Sigmoid colon (tissue), 7 donors: ENCODE measurements around the gene SEMA3B. TPM values are rescaled to one million over a fixed set of nuclear protein-coding genes. Genes with fewer than 3 reads are reported as not detected.
"Not testable (repeated sequence)": the region's sequence is repeated elsewhere in the genome, so short reads cannot be mapped to it uniquely, and the experiment has no call there.

ENCODE experiments used
- DNase-seq: peaks from one replicate; pipeline ENCODE4 v3.0.0-alpha.2; 2019
- H3K27ac ChIP-seq, 4 donors: fragments of 200-600 bp; sonication (generic); one replicate each; pipeline ENCODE4 v1.5.1; 2016 to 2019; ENCODE audit warnings: mild to moderate bottlenecking in 1 of 4
- H3K27me3 ChIP-seq, 3 donors: fragments of 200-600 bp; sonication (generic); one replicate each; pipeline ENCODE4 v1.5.1; 2019; ENCODE audit warnings: mild to moderate bottlenecking in 1 of 3
- H3K36me3 ChIP-seq, 4 donors: fragments of 200-600 bp; sonication (generic); one replicate each; pipeline ENCODE4 v1.5.1; 2016 to 2019
- H3K4me1 ChIP-seq, 4 donors: fragments of 200-600 bp; sonication (generic); one replicate each; pipeline ENCODE4 v1.5.1; 2017 to 2019
- H3K4me3 ChIP-seq, 4 donors: fragments of 200-600 bp; sonication (generic); one replicate each; pipeline ENCODE4 v1.5.1; 2017 to 2019; ENCODE audit warnings: mild to moderate bottlenecking in 2 of 4, moderate library complexity in 1 of 4
- H3K9me3 ChIP-seq, 4 donors: fragments of 200-600 bp in 3 of 4; sonication (generic) in 3 of 4; one replicate each; pipeline versions ENCODE4 v1.5.1 to v1.6.1; 2013 to 2019
- EP300 ChIP-seq, 4 donors: sonication (generic); formaldehyde crosslinking; IDR thresholded peaks; one replicate each; pipeline ENCODE4 v1.6.1; 2017; ENCODE audit warnings: antibody characterized with exemption in 4 of 4
- POLR2A ChIP-seq, 2 donors: fragments of 450-650 bp; IDR thresholded peaks; one replicate each; pipeline ENCODE4 v1.6.1; 2016; ENCODE audit warnings: antibody characterized with exemption in 2 of 2, mild to moderate bottlenecking in 2 of 2, moderate library complexity in 2 of 2
- POLR2AphosphoS5 ChIP-seq, 4 donors: sonication (generic); formaldehyde crosslinking; IDR thresholded peaks; one replicate each; pipeline ENCODE4 v1.6.1; 2017; ENCODE audit warnings: antibody characterized with exemption in 4 of 4
- WGBS, 2 donors: extraction: QIAGEN DNeasy Blood & Tissue Kit; methylation state at CpG; one replicate each; pipeline ENCODE4 v1.1.7; 2013; 5-methylcytosine and 5-hydroxymethylcytosine counted together
- intact Hi-C: fragments of 100-400 bp; cut with DNase I; formaldehyde crosslinking; loops from one replicate; pipeline ENCODE4 v1.15.1; 2023
- polyA plus RNA-seq, 3 donors: library from polyadenylated mRNA; stranded (reverse); fragments of 200-250 nt; gene quantifications; one replicate each; pipeline ENCODE4 v1.2.3, GENCODE V29; 2013
- total RNA-seq, 4 donors: library from RNA; depleted of rRNA; stranded (reverse); fragments of >200 nt; gene quantifications; one replicate each; pipeline ENCODE4 v1.1.0, GENCODE V29; 2016
- TF ChIP-seq, protein P1 (sequence below), 4 experiments: fragments of 450-650 bp in 3 of 4; fragments of 200-600 bp in 1 of 4; IDR thresholded peaks; one replicate each; pipeline ENCODE4 v1.5.1; 2016 to 2019; ENCODE audit warnings: antibody characterized with exemption in 4 of 4, mild to moderate bottlenecking in 3 of 4, moderate library complexity in 2 of 4
- donor health status: healthy with polysubstance abuse.
- donor health status: Bipolar disorder and iron deficiency.
- donor health status: healthy.

Gene SEMA3B
- total and polyA plus RNA-seq, 7 donors = 7.9 to 54.6 (median 24.6) TPM

DNA sequence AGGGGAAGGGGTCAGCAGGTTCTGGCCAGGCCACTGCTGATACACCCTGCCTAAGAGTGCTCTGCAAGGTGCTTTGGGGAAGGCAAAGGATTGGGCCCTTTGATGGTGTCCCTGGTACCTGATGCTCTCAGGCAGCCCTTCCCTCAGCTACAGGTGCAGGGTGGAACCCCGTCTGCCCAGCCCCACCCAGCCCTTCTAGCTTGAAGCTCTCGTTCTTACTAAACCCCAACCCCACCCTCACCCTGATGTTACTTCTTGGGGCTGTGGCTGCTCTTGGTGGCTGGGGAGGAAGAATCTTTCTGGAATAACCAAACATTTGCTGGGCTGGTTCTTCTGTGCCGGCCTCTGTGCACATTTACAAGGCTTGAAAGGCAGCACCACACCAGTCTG, 26.6 kb upstream of the SEMA3B start:
- Histone ChIP-seq H3K36me3 (no peaks in the 10 kb centered on the region), H3K4me3 (no peak overlapping the region), H3K27ac (peak overlapping the region; percentile 87 to 94 (median 90)), H3K9me3 (no peaks in the 10 kb centered on the region), H3K4me1 (peaks cover 0 to 98% (median 91%) of the 10 kb centered on the region in 4 donors), H3K27me3 (no peaks in the 10 kb centered on the region)
- intact Hi-C loops = no loop called here
- 16 to 22% methylated on average over 3 of the region's 3 CpGs for WGBS, 2 donors
- no peak for DNase-seq
- TF ChIP-seq, protein P1, sequence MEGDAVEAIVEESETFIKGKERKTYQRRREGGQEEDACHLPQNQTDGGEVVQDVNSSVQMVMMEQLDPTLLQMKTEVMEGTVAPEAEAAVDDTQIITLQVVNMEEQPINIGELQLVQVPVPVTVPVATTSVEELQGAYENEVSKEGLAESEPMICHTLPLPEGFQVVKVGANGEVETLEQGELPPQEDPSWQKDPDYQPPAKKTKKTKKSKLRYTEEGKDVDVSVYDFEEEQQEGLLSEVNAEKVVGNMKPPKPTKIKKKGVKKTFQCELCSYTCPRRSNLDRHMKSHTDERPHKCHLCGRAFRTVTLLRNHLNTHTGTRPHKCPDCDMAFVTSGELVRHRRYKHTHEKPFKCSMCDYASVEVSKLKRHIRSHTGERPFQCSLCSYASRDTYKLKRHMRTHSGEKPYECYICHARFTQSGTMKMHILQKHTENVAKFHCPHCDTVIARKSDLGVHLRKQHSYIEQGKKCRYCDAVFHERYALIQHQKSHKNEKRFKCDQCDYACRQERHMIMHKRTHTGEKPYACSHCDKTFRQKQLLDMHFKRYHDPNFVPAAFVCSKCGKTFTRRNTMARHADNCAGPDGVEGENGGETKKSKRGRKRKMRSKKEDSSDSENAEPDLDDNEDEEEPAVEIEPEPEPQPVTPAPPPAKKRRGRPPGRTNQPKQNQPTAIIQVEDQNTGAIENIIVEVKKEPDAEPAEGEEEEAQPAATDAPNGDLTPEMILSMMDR (IDR thresholded peaks at IDR 0.05) = no peak
- TF ChIP-seq EP300 (IDR thresholded peaks at IDR 0.05) (no peak), POLR2A (IDR thresholded peaks at IDR 0.05) (no peak), POLR2AphosphoS5 (IDR thresholded peaks at IDR 0.05) (no peak)

DNA sequence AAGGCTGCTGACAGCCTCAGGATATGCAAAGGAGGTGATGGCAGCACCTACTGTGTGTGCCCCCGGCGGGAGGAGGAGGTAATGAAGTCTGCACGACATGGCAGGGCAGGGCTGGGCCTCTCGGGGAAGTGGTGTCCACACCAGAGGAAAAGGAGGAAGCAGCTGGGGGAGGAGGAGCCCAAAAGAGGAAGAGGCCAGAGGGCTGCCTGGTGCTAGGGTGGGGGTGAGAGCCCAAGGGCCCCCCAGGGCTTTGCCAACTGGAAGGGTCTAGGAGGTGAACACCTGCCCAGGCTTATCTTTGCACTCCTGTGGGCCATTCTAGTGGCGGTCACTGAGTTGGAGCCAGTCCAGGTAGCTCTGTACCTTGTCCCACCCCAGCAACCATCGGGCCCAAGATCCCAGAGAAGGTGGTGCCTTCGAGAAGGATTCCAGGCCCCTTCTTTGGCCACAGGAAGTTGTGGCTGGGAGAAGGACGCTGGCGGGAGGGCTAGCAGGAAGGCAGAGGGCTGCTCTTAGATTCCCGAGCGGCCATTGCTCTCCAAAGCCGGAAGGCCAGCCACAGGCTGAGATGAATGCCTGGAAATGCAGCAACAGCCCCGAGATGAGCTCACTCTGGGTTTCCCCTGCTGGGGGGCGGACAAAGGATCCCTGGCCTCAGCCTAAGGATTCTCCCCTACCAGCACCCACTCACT, 25.9 kb upstream of the SEMA3B start:
- WGBS, 2 donors = 35 to 57% methylated on average over 14 of the region's 14 CpGs
- TF ChIP-seq POLR2AphosphoS5 (IDR thresholded peaks at IDR 0.05) (no peak), EP300 (IDR thresholded peaks at IDR 0.05) (no peak), POLR2A (IDR thresholded peaks at IDR 0.05) (no peak)
- TF ChIP-seq, protein P1 (IDR thresholded peaks at IDR 0.05) = no peak
- Histone ChIP-seq H3K27me3 (no peaks in the 10 kb centered on the region), H3K4me1 (peaks cover 0 to 99% (median 96%) of the 10 kb centered on the region in 4 donors), H3K9me3 (no peaks in the 10 kb centered on the region), H3K4me3 (no peak overlapping the region), H3K27ac (peak overlapping the region; percentile 87 to 94 (median 90)), H3K36me3 (no peaks in the 10 kb centered on the region)
- DNase-seq = peak; percentile 84
- intact Hi-C loops = no loop called here

DNA sequence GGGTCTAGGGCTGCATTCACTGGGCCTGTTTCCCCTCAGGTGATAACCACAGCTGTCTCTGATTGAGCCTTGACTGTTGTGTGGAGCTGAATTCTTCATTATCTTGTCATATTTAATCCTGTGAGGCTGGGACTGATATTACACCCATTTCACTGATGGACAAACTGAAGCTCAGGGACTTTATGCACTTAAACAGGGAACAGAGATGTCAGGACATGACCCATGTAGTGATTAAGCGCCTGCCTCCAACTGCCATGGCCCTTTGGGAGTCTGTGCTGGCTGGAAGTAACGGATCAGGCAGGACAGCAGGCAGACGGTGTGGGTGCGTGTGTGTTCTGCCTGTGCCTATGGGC, 25.4 kb upstream of the SEMA3B start:
- no peaks in the 10 kb centered on the region for H3K36me3 ChIP-seq
- no peaks in the 10 kb centered on the region for H3K9me3 ChIP-seq
- intact Hi-C loops = no loop called here
- peak overlapping the region; percentile 87 to 94 (median 90) for H3K27ac ChIP-seq
- H3K4me1 ChIP-seq = peaks cover 0 to 99% (median 95%) of the 10 kb centered on the region in 4 donors
- WGBS, 2 donors = 88 to 95% methylated on average over 4 of the region's 4 CpGs
- no peak overlapping the region for H3K4me3 ChIP-seq
- DNase-seq = no peak
- no peaks in the 10 kb centered on the region for H3K27me3 ChIP-seq
- TF ChIP-seq POLR2AphosphoS5 (IDR thresholded peaks at IDR 0.05) = no peak

DNA sequence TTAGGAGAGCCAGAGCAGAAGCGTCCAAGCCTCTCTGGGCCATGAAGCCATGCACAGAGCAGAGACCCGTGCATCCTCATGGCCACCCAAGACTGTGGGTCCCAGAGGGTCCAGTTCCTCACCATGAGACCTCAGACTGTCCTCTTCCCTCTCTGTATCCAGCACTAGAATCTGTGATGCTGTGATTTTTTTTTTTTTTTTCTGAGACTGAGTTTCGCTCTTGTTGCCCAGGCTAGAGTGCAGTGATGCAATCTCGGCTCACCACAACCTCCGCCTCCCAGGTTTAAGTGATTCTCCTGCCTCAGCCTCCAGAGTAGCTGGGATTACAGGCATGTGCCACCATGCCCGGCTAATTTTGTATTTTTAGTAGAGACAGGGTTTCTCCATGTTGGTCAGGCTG, 24.1 kb upstream of the SEMA3B start:
- DNase-seq, intact Hi-C loops, H3K27me3 ChIP-seq, H3K36me3 ChIP-seq, H3K9me3 ChIP-seq, H3K4me3 ChIP-seq: not testable (repeated sequence)
- 88 to 89% methylated on average over 6 of the region's 6 CpGs for WGBS, 2 donors
- Histone ChIP-seq H3K27ac (peak overlapping the region; percentile 76 to 91 (median 85)), H3K4me1 (peaks cover 0 to 99% (median 94%) of the 10 kb centered on the region in 4 donors)

DNA sequence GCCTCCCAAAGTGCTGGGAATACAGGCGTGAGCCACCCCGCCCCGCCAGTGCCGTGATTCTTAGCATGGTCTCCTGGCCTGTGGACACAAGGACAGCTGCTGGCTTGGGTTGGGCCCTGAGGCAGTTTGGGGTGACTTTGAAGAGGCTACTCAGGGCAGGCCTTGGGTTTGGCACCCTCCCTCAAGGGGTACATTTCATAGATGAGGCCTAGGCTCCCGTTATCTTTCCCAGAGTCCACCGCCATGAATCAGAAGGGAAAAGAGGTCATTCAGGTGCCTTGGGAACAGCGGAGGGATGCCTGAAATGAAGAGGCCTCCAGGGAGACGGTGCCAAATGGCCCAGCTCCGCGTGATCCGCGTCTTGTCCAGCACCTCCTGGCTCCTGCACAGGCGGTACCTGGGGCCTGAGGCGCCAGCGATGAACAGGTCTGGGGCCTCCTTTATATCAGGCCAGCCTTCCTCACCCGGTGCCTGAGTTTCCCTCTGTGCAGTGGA, 23.6 kb upstream of the SEMA3B start:
- intact Hi-C loops = no loop called here
- TF ChIP-seq POLR2A (IDR thresholded peaks at IDR 0.05) (no peak), POLR2AphosphoS5 (IDR thresholded peaks at IDR 0.05) (no peak), EP300 (IDR thresholded peaks at IDR 0.05) (no peak)
- TF ChIP-seq, protein P1 (IDR thresholded peaks at IDR 0.05) = no peak
- Histone ChIP-seq H3K27ac (peak overlapping the region; percentile 76 to 91 (median 85)), H3K9me3 (no peaks in the 10 kb centered on the region), H3K4me3 (peak overlapping the region in 2 of 4 donors; percentile 45 to 52), H3K4me1 (peaks cover 0 to 99% (median 92%) of the 10 kb centered on the region in 4 donors), H3K27me3 (no peaks in the 10 kb centered on the region), H3K36me3 (peaks cover 0 to 2% (median 0%) of the 10 kb centered on the region in 4 donors)
- 76 to 82% methylated on average over 16 of the region's 16 CpGs for WGBS, 2 donors
- no peak for DNase-seq
